Measurements from ENCODE around the gene PRRX2.
A peak's percentile ranks its signal among the peaks of the same experiment; 100 is the strongest.

PRRX2 gene

GRCh38 chr9:129685933-129686259 lies 20.4 kb downstream of the PRRX2 start:
- Histone ChIP-seq H3K4me3 (ENCODE audit: low read depth, low read length) (no peak overlapping the region), H3K36me3 (ENCODE audit: control insufficient read depth in 2 of 2, insufficient read depth in 1 of 2, low read length in 2 of 2) (no peaks in the 10 kb centered on the region), H3K9me3 (ENCODE audit: control insufficient read depth, insufficient read depth, low read depth, low read length) (no peaks in the 10 kb centered on the region), H3K27ac (ENCODE audit: extremely low read depth, low read depth, low read length) (no peak overlapping the region), H3K4me1 (ENCODE audit: control insufficient read depth, insufficient read depth, low read length) (no peaks in the 10 kb centered on the region)
- ChIA-PET POLR2A (interaction anchor here (0.6 kb wide), 1 partner anchor 729 kb away, joined by 3 read pairs; no protein-coding TSS in a partner anchor), CTCF (interaction anchor here (0.6 to 2.1 kb wide), 6 partner anchors 9 to 104 kb away, joined by 3 to 7 read pairs (median 3); no protein-coding TSS in a partner anchor)
- TF ChIP-seq KLF17 (tag by site-specific recombination; IDR thresholded peaks at IDR 0.05), result peak; percentile 3; the same call in 1 of the 2 replicates
- no peak for TF ChIP-seq ZSCAN18 (tag by site-specific recombination; IDR thresholded peaks at IDR 0.05)
- no peak for TF ChIP-seq ZNF23 (tag by site-specific recombination; IDR thresholded peaks at IDR 0.05; ENCODE audit: borderline replicate concordance)
- TF ChIP-seq ZNF785 (tag by site-specific recombination; IDR thresholded peaks at IDR 0.05), result no peak
- no peak for TF ChIP-seq BCL6B (tag by site-specific recombination; IDR thresholded peaks at IDR 0.05)
- TF ChIP-seq ZNF704 (tag by site-specific recombination; IDR thresholded peaks at IDR 0.05), result no peak

GRCh38 chr9:129686736-129687135 lies 21.3 kb downstream of the PRRX2 start:
- H3K4me1 ChIP-seq (ENCODE audit: control insufficient read depth, insufficient read depth, low read length), result no peaks in the 10 kb centered on the region
- H3K27ac ChIP-seq (ENCODE audit: extremely low read depth, low read depth, low read length), result no peak overlapping the region
- POLR2A ChIA-PET, result no interaction called here
- TF ChIP-seq ZIC2 (tag by site-specific recombination; IDR thresholded peaks at IDR 0.05) (peak; percentile 30; the same call in 1 of the 2 replicates), HOXA7 (CRISPR knock-in tag; IDR thresholded peaks at IDR 0.05; ENCODE audit: borderline replicate concordance) (no peak), ZNF19 (tag by site-specific recombination; IDR thresholded peaks at IDR 0.05; ENCODE audit: low read depth) (no peak), ZNF561 (tag by site-specific recombination; IDR thresholded peaks at IDR 0.05; ENCODE audit: borderline replicate concordance) (no peak), ZNF544 (tag by site-specific recombination; IDR thresholded peaks at IDR 0.05) (no peak), ZNF121 (tag by site-specific recombination; IDR thresholded peaks at IDR 0.05) (no peak), GLIS1 (tag by site-specific recombination; IDR thresholded peaks at IDR 0.05) (peak; percentile 87), ZNF174 (tag by site-specific recombination; IDR thresholded peaks at IDR 0.05) (no peak), ZNF324 (tag by site-specific recombination; IDR thresholded peaks at IDR 0.05) (no peak), ZFP37 (tag by site-specific recombination; IDR thresholded peaks at IDR 0.05) (no peak), ZNF660 (tag by site-specific recombination; IDR thresholded peaks at IDR 0.05) (no peak), ZNF202 (tag by site-specific recombination; IDR thresholded peaks at IDR 0.05; ENCODE audit: borderline replicate concordance) (no peak), ZNF830 (tag by site-specific recombination; IDR thresholded peaks at IDR 0.05; ENCODE audit: low read depth) (no peak), ZNF335 (tag by site-specific recombination; conservative IDR thresholded peaks at IDR 0.05) (no peak)
- H3K36me3 ChIP-seq (ENCODE audit: control insufficient read depth in 2 of 2, insufficient read depth in 1 of 2, low read length in 2 of 2), result no peaks in the 10 kb centered on the region
- CTCF ChIA-PET, result no interaction called here
- H3K4me3 ChIP-seq (ENCODE audit: low read depth, low read length), result no peak overlapping the region
- no peaks in the 10 kb centered on the region for H3K9me3 ChIP-seq (ENCODE audit: control insufficient read depth, insufficient read depth, low read depth, low read length)

Data from HEK293 (cell line).